ENCODE measurements around the gene TOR2A.
"Not testable (repeated sequence)": the region's sequence is repeated elsewhere in the genome, so short reads cannot be mapped to it uniquely, and the experiment has no call there.

Gene TOR2A

DNA sequence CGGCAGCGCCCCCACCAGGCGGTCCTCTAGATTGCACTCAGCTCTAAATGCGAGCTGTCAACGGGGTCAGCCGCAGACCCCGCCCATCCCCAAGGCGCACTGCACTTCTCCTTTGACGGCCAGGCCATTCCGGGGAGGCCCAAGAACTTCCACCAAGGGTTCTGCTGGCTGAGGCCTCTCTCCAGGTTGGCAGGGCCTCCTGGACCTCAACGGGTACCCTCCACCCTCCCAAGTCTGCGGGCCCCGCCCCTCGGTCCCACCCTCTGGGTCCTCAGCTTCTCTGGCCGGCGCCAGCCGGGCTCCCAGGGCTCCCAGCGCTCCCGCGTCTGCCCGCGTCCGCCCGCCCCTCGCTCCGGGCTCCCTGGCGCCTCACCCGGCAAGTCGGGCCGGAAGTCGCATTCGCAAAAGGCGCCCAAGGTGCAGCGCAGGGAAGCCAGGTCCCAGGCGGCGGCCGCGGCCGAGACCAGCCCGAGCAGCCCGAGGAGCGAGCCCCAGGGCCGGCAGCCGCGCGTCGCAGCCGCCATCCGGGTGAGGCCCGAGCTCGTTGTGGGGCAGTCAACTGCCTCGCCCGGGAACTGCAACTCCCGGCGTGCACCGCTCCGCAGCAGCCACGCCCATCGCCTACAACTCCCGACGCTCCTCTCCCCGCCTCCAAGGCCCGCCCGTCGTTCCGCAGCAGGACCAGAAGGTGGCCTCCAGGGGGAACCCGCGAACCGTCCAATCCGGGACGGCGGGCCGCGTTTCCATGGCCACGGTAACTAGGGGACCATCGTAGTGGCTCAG lies at the start of gene TOR2A:
TOR2A (minus strand) TSS at position 548 of the 783 bp plus-strand sequence; CDS start at position 524, 24 bp downstream.
- DNase-seq (ENCODE audit: low read depth in 2 of 2): peak; percentile 84 to 87

DNA sequence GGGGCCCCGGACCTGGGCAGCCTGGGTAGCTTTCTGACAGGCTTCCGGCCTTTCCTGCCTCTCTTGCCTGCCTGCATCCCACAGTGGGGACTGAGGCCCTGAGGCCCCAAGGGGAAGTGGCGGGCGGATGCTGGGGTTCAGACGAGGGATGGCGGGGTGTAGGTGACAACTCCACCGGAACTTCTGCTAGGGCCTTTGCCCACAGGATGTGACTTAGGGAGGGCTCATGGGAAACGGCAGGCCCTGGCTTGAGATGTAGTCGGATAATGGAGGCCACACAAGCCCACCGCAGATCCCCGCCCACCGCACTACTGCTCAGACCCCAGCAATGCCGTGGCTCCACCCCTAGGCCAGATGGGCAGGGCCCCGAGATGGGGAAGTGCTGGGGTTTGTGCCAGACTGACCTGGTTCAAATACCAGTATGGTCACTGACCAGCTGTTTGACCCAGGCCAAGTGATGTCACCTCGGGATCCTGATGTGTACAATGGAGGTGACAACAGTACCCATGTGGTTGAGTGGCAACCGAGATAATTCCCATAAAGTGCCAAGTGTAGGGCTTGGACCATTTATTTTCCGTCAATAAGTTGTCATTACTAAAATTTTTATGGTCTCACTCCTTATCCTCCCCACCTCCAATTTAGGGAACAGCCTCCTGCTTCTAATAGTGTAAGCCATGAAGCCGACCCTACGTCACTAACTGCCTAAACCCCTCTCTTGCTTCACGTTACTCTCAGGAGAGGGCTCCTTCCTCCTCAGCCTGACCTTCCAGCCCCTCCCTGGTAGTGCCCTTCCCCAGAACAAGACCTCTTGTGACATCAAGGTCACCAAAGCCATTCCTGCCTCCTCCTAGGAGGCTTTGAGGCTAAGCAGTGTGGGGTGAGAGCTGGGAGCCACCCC lies 48.3 kb upstream of the TOR2A start:
- no peak for DNase-seq (ENCODE audit: low read depth in 2 of 2)

DNA sequence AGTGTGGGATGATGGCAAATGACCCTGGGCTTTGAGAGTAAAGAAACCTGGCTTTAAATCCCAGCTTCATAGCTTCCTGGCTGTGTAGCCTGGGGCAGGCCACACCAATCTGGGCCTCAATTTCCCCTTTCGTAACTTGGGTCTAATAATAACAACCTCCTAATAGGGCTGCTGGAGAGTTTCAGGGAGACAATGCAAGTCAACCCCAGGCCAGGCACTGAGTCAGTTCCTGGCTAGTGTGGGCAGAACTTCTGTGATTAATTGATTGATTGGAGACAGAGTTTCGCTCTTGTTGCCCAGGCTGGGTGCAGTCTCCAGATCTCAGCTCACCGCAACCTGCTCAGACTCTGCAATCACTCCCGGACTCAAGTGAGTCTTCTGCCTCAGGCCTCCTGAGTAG lies 46.7 kb upstream of the TOR2A start:
- no peak for DNase-seq (ENCODE audit: low read depth in 2 of 2)

GRCh38 chr9:127780909-127781308 lies 45.8 kb upstream of the TOR2A start:
- DNase-seq (ENCODE audit: low read depth in 2 of 2): not testable (repeated sequence)

DNA sequence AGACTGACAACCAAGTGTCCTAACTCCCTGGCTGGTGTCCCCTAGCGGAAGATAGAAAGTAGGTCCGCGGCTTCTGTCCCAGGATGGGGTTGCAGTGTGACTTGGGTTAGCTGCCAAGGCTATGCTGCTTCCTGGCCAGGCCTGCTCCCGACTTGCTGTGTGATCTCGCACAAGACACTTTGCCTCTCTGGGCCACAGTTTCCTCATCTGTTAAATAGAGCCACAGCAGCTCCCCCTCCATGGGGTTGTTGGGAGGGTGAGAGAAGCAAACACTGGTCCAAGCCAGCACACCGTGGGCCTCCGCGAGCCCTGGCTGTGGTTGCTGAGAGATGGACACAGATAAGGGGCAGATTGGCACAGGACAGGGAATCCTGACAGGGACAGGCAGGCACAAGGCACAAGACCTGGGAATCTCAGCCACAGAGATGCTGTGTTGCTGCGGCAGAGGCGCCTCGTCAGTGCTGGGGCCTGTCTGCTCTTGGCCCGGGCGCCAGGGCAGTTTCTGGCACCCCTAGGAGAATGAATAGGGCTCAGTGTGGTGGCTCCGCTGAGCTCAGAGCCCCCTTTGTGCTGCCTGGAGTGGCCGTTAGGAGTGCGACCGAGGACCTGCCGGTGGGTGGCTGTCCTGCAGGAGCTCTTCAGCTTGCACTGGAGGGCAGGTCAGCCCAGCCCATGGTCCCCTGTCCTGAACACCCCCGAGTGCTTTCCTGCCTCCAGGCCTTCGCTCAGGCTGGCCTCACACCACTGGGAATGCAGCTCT lies 45.2 kb upstream of the TOR2A start:
- DNase-seq (ENCODE audit: low read depth in 2 of 2): no peak

DNA sequence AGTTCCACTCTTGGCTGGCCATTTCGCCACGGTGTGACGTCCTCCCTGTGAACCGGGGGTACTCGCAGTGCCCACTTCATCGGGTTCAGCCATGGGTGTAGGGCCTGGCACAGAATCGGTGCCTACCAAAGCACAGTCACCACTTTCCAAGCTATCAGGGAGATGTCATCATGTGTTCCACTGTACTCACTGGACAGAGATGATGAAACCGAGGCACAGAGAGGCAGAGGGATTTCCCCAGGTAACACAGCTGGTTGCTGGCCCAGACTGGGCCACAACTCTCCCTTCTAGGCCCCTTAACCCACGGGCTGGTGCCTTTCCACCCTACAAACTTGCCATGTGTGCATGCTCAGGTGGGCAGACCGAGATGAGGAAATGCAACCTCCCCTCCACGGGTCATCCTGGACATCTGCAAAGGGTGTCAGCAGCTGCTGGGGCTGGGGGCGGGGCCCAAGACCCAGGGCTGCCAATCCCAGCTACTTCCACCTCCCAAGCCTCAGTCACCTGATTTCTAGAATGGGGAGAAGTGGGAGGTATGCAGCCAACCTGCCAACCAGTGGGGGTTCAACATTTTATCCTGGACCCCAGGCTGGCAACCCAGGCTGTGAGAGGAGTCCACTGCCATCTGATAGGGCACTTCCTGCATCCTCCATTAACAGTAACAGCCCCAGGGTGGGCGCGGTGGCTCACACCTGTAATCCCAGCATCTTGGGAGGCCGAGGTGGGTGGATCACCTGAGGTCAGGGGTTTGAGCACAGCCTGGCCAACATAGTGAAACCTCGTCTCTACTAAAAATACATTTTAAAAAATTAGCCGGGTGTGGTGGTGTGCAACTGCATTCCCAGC lies 44.3 kb upstream of the TOR2A start:
- DNase-seq (ENCODE audit: low read depth in 2 of 2): no peak

DNA sequence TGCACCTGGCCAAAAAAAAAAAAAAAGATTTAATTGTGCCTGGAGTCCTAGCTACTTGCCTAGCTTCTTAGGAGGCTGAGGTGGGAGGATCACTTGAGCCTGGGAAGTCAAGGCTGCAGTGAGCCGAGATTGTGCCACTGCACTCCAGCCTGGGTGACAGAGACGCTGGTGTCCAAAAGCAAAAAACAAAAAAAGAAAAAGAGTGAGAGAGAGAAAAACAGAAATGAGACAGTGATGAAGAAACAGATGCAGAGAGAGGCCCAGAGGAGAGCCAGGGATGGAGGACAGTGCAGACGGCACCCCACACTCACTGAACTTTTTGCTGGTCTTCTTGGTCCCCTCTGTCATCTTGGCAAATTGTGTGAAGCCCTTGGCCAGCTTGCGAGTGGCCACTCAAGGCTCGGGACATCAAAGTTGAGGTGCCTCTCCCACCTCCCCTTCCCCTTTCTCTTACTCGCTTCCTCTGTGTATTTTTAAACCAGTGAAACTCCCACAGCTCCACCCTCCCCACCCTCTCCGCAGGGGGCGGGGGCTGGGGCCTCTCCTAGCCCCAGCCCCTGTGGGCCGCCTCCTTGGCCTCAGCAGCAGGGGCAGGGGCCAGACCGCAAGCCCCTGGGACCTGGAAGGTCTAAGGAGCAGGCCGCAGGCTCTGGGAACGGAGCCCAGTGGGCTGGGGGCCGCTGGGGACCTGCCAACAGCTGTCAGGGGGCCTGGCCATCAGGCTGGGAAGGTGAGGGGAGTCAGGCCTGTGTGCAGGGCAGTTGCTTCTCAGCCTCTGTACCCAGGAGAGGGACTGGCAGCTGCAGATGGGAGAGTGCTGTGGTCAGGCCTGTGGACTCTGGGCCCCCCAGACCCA lies 43.4 kb upstream of the TOR2A start, which contains the start of gene SH2D3C:
SH2D3C (minus strand) TSS at position 387 of the 856 bp plus-strand sequence; CDS start at position 348, 39 bp downstream.
- no peak for DNase-seq (ENCODE audit: low read depth in 2 of 2)

- no peak for DNase-seq (ENCODE audit: low read depth in 2 of 2)
Observed at GRCh38 chr9:127777368-127777980, 42.4 kb upstream of the TOR2A start.

DNA sequence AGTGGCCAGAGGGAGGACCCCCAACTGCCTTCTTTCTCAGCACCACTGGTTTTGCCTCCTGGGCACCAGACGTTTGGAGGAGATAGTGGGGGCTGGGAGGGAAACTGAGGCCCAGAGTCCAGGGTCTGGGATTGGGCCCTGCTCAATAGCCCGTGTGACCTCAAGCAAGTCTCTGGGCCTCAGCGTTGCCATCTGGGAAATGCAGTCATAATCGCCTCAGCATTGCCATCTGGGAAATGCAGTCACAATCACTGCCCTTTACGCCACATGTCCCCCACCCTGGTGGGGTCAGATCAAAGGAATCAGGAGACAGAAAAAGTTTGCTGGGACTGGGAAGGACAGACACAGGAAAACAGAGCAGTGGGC lies 41.8 kb upstream of the TOR2A start:
- DNase-seq (ENCODE audit: low read depth in 2 of 2): no peak

GRCh38 chr9:127776195-127776923 lies 41.3 kb upstream of the TOR2A start:
- DNase-seq (ENCODE audit: low read depth in 2 of 2): no peak

- no peak for DNase-seq (ENCODE audit: low read depth in 2 of 2)
Observed at GRCh38 chr9:127773981-127774380, 38.9 kb upstream of the TOR2A start.

- no peak for DNase-seq (ENCODE audit: low read depth in 2 of 2)
Observed at GRCh38 chr9:127773272-127773671, 38.2 kb upstream of the TOR2A start.

DNA sequence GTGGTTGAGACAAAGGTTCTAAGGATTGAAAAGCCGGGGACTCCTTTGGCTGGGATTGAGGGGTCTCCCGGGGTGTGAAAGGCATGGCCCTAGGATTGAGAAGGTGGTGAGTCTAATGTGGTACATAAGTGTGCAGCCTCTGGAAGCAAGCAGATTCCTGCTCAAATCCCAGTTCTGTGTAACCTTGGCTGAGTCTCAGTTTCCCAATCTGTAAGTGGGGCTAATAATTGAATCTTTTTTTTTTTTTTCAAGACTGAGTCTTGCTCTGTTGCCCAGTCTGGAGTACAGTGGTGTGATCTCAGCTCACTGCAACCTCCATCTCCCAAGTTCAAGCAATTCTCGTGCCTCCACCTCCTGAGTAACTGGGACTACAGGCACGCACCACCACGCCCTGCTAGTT lies 37.5 kb upstream of the TOR2A start:
- no peak for DNase-seq (ENCODE audit: low read depth in 2 of 2)

- no peak for DNase-seq (ENCODE audit: low read depth in 2 of 2)
Observed at GRCh38 chr9:127771570-127772189, 36.6 kb upstream of the TOR2A start.

GRCh38 chr9:127770905-127771569 lies 35.9 kb upstream of the TOR2A start:
- peak; percentile 90 for DNase-seq (ENCODE audit: low read depth in 2 of 2)

- DNase-seq (ENCODE audit: low read depth in 2 of 2): no peak
Observed at GRCh38 chr9:127770583-127770904, 35.5 kb upstream of the TOR2A start.

- no peak for DNase-seq (ENCODE audit: low read depth in 2 of 2)
Observed at GRCh38 chr9:127769929-127770582, 35.0 kb upstream of the TOR2A start.

DNA sequence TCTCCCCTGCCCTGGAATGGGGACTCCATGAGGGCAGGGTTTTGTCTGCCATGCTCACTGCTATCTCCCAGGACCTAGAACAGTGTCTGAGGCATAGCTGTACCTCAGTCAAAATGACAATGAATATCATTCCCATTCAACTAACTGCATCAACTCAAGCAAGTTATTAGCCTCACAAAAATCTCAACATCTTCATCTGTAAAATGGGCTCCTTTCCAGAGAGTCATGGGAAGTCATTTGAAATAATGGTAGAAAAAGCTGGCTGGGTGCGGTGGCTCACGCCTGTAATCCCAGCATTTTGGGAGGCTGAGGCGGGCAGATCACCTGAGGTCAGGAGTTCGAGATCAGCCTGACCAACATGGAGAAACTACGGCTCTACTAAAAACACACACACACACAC lies 34.0 kb upstream of the TOR2A start:
- DNase-seq (ENCODE audit: low read depth in 2 of 2): no peak

All from fibroblast of skin of left biceps (primary cell).